ENCODE data around the gene GREB1.

GREB1 gene

DNA sequence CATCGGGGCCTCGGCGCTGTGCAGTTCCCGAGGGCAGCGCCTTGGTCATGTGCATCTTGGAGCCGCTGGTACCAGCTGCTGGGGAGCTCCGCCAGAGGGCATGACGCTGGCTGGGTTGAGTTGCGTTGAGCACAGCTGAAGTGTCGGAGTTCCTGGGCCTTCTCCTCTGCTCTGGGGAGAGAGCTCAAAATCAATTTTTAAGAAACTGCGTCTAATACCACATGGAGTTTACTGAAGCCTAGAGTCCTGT, 48.7 kb downstream of the GREB1 start:
- H3K9ac ChIP-seq (ENCODE audit: low read depth, low read length), result no peak overlapping the region
- 87% methylated on average over 11 of the region's 11 CpGs for WGBS
- no peaks in the 10 kb centered on the region for H3K27me3 ChIP-seq (ENCODE audit: insufficient read depth, low read length)
- peaks cover 26% of the 10 kb centered on the region; the same call in 1 of the 2 replicates for H3K36me3 ChIP-seq (ENCODE audit: insufficient read depth, low read length)
- H3K4me3 ChIP-seq (ENCODE audit: low read length), result no peak overlapping the region
- H3K4me1 ChIP-seq (ENCODE audit: insufficient read depth, low read length), result peaks cover 11% of the 10 kb centered on the region
- H3K9me3 ChIP-seq (ENCODE audit: insufficient read depth, low read depth, low read length), result no peaks in the 10 kb centered on the region
- no peak overlapping the region for H3K27ac ChIP-seq (ENCODE audit: low read depth, low read length)

DNA sequence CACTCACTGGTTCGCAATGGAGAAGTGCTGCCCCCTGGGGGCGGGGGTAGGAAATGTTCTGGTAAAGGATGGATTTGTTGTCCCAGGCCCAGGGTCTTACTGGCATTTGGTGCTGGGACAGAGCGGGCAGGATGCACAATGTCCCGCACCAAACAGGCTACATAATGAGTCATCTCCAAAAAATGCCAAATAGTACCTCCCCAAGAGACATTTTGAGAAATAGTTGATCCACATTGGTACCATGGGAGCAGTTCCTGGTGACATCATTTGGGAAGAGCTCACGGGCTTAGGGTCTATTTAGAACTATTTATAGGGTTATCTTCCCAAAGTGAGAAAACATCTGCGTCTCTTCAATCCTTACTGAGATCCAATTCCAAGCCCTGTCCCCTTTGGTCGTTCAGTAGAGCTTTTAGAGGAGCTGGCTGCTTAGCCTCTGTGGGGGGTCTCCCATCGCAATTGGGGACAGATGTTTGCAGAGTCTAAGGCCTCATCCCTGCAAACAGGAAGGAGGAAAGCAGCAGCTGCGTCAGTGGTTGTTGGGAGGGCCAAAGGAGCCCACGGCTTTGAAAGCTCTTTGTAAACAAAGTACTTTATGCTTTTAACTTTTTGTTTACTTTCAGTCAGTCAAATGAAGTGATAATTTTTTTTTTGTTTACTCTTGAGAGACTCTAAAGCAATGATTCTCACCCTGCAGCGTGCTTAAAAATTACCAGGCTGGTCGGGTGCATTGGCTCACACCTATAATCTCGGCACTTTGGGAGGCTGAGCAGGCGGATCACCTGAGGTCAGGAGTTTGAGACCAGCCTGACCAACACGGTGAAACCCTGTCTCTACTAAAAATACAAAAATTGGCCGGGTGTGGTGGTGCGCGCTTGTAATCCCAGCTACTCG, 49.3 kb downstream of the GREB1 start:
- no peaks in the 10 kb centered on the region for H3K9me3 ChIP-seq (ENCODE audit: insufficient read depth, low read depth, low read length)
- peaks cover 11% of the 10 kb centered on the region for H3K4me1 ChIP-seq (ENCODE audit: insufficient read depth, low read length)
- H3K4me3 ChIP-seq (ENCODE audit: low read length), result no peak overlapping the region
- no peak overlapping the region; the same call in 1 of the 2 replicates for H3K27ac ChIP-seq (ENCODE audit: low read depth, low read length)
- no peaks in the 10 kb centered on the region for H3K27me3 ChIP-seq (ENCODE audit: insufficient read depth, low read length)
- peaks cover 26% of the 10 kb centered on the region; the same call in 1 of the 2 replicates for H3K36me3 ChIP-seq (ENCODE audit: insufficient read depth, low read length)
- H3K9ac ChIP-seq (ENCODE audit: low read depth, low read length), result no peak overlapping the region
- WGBS, result 49% methylated on average over 19 of the region's 19 CpGs

DNA sequence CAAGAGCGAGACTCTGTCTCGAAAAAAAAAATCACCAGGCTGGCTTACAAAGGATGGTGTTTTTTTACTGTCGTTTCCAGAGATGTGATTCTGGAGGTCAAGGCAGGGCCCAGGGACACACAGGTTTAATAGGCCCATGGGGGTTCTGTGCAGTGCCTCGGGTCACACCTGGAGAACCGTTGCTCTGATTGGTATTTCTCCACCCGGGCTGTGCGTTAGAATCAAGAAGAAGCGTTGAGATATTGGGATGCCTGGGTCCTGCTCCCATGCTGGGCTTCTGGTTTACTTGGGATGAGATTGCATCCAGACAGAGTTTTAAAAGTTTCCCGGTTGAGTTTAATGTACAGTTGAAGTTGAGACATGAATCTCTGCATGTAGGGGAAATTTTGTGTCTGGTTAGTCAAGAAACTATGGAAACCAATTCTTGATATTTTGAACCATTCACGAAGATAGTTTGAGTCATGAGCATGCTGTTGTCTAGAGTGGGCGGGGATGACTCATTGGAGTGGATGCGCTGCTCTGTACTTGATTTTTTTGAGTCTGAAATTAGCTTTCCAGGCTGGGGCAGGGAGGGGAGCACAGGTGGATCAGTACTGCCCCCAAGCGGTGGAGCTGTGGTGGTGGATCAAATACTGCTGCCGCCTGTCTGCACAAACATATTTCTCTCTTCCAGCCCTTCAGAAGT, 50.1 kb downstream of the GREB1 start:
- no peak overlapping the region; the same call in 1 of the 2 replicates for H3K27ac ChIP-seq (ENCODE audit: low read depth, low read length)
- H3K36me3 ChIP-seq (ENCODE audit: insufficient read depth, low read length), result peaks cover 18% of the 10 kb centered on the region; the same call in 1 of the 2 replicates
- WGBS, result 71% methylated on average over 13 of the region's 14 CpGs

GRCh38 chr2:11584525-11585056, 50.7 kb downstream of the GREB1 start:
- Histone ChIP-seq H3K9ac (ENCODE audit: low read depth, low read length) (no peak overlapping the region), H3K4me1 (ENCODE audit: insufficient read depth, low read length) (peaks cover 11% of the 10 kb centered on the region), H3K27me3 (ENCODE audit: insufficient read depth, low read length) (no peaks in the 10 kb centered on the region), H3K4me3 (ENCODE audit: low read length) (no peak overlapping the region), H3K9me3 (ENCODE audit: insufficient read depth, low read depth, low read length) (no peaks in the 10 kb centered on the region), H3K27ac (ENCODE audit: low read depth, low read length) (no peak overlapping the region), H3K36me3 (ENCODE audit: insufficient read depth, low read length) (peaks cover 12% of the 10 kb centered on the region; the same call in 1 of the 2 replicates)
- whole genome bisulfite sequencing, result 90% methylated on average over 17 of the region's 18 CpGs

More for the DNA sequence above, 50.1 kb downstream of the GREB1 start:
- Histone ChIP-seq H3K9me3 (ENCODE audit: insufficient read depth, low read depth, low read length) (no peaks in the 10 kb centered on the region), H3K4me3 (ENCODE audit: low read length) (no peak overlapping the region), H3K4me1 (ENCODE audit: insufficient read depth, low read length) (peaks cover 11% of the 10 kb centered on the region), H3K27me3 (ENCODE audit: insufficient read depth, low read length) (no peaks in the 10 kb centered on the region), H3K9ac (ENCODE audit: low read depth, low read length) (no peak overlapping the region)

DNA sequence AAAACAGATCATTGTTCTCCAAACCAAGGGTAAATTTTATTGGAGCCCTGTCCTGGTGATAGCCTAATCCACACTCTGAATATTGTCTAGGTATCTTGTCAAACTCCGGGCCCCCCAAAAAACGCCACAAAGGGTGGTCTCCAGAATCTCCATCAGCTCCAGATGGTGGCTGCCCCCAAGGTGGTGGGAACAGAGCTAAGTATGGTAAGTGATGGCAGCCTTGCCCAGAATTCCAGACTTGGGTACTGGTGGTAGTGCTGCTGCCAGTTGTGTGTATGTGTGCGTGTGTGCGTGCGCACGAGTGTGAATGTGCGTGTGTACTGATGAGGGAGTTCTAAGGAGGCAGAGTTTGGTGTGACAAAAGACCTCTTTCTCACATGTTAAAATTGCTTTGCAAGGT, 51.2 kb downstream of the GREB1 start:
- WGBS, result 97% methylated on average over 7 of the region's 7 CpGs

GRCh38 chr2:11588228-11589110, 54.6 kb downstream of the GREB1 start:
- peaks cover 10% of the 10 kb centered on the region; the same call in 1 of the 2 replicates for H3K36me3 ChIP-seq (ENCODE audit: insufficient read depth, low read length)
- H3K9me3 ChIP-seq (ENCODE audit: insufficient read depth, low read depth, low read length), result no peaks in the 10 kb centered on the region
- no peak overlapping the region for H3K27ac ChIP-seq (ENCODE audit: low read depth, low read length)
- WGBS, result 95% methylated on average over 21 of the region's 21 CpGs
- H3K27me3 ChIP-seq (ENCODE audit: insufficient read depth, low read length), result no peaks in the 10 kb centered on the region
- no peak overlapping the region for H3K4me3 ChIP-seq (ENCODE audit: low read length)
- H3K9ac ChIP-seq (ENCODE audit: low read depth, low read length), result no peak overlapping the region
- peaks cover 5% of the 10 kb centered on the region; the same call in 1 of the 2 replicates for H3K4me1 ChIP-seq (ENCODE audit: insufficient read depth, low read length)

More for the DNA sequence above, 51.2 kb downstream of the GREB1 start:
- Histone ChIP-seq H3K4me1 (ENCODE audit: insufficient read depth, low read length) (peaks cover 11% of the 10 kb centered on the region), H3K27ac (ENCODE audit: low read depth, low read length) (no peak overlapping the region), H3K9ac (ENCODE audit: low read depth, low read length) (no peak overlapping the region), H3K4me3 (ENCODE audit: low read length) (no peak overlapping the region), H3K9me3 (ENCODE audit: insufficient read depth, low read depth, low read length) (no peaks in the 10 kb centered on the region), H3K36me3 (ENCODE audit: insufficient read depth, low read length) (peaks cover 12% of the 10 kb centered on the region; the same call in 1 of the 2 replicates), H3K27me3 (ENCODE audit: insufficient read depth, low read length) (no peaks in the 10 kb centered on the region)

DNA sequence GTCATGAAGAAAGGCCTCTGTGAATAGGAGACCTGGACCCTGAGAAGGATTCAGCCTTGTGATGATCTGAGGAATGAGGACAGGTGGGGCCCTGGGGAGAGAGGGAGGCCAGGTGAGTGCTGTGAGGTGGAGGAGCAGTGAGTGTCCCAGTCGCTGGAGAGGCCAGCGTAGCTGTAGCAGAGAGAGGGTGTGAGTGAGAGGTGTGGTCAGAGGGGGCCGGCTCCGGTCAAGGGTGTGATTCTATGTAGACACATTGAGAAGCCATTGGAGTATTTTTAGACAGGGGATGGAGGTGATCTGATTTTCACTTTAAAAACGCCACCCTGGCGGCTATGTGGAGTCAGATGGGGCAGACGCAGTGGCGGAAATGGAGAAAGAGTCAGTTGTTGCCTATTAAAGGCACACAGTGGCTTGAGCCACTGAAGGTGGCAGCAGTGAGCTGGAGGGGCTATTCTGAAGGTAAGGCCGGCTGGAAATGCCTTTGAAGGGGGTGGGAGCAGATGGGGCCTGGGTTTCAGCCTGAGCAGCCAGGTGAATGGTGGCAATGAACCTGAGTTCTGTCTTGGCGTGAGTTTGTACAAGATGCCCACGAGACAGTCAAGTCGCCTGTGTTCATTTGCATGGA, 55.6 kb downstream of the GREB1 start:
- no peaks in the 10 kb centered on the region for H3K4me1 ChIP-seq (ENCODE audit: insufficient read depth, low read length)
- H3K36me3 ChIP-seq (ENCODE audit: insufficient read depth, low read length), result peaks cover 10% of the 10 kb centered on the region; the same call in 1 of the 2 replicates
- H3K27me3 ChIP-seq (ENCODE audit: insufficient read depth, low read length), result no peaks in the 10 kb centered on the region
- H3K27ac ChIP-seq (ENCODE audit: low read depth, low read length), result no peak overlapping the region
- 89% methylated on average over 12 of the region's 12 CpGs for WGBS
- no peaks in the 10 kb centered on the region for H3K9me3 ChIP-seq (ENCODE audit: insufficient read depth, low read depth, low read length)
- H3K4me3 ChIP-seq (ENCODE audit: low read length), result no peak overlapping the region
- H3K9ac ChIP-seq (ENCODE audit: low read depth, low read length), result no peak overlapping the region

DNA sequence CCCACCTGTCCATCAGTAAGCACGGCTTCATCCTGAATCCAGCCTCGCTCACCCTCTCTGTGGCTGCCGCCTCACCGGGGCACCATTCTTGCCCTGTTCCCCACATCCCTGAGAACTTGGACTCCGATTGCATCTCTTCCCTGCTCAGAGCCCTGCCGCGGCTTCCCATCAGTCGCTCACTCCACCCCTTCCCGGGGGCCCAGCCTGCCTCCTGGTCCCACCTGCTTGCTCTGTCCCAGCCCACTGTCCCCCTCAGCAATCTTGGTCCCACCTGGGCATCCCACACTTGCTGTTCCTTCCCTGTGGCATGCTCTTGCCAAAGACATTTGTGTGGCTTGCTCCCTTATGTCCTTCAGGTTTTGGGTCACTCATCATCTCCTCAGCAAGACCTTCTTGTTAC, 56.3 kb downstream of the GREB1 start:
- Histone ChIP-seq H3K4me1 (ENCODE audit: insufficient read depth, low read length) (no peaks in the 10 kb centered on the region), H3K27ac (ENCODE audit: low read depth, low read length) (no peak overlapping the region), H3K36me3 (ENCODE audit: insufficient read depth, low read length) (peaks cover 14% of the 10 kb centered on the region), H3K27me3 (ENCODE audit: insufficient read depth, low read length) (no peaks in the 10 kb centered on the region), H3K9me3 (ENCODE audit: insufficient read depth, low read depth, low read length) (no peaks in the 10 kb centered on the region), H3K4me3 (ENCODE audit: low read length) (no peak overlapping the region), H3K9ac (ENCODE audit: low read depth, low read length) (no peak overlapping the region)
- 95% methylated on average over 9 of the region's 9 CpGs for WGBS

GRCh38 chr2:11591091-11591490, 57.2 kb downstream of the GREB1 start:
- H3K9ac ChIP-seq (ENCODE audit: low read depth, low read length), result no peak overlapping the region
- peaks cover 17% of the 10 kb centered on the region for H3K36me3 ChIP-seq (ENCODE audit: insufficient read depth, low read length)
- H3K4me1 ChIP-seq (ENCODE audit: insufficient read depth, low read length), result no peaks in the 10 kb centered on the region
- WGBS, result 92% methylated on average over 7 of the region's 8 CpGs
- no peak overlapping the region for H3K27ac ChIP-seq (ENCODE audit: low read depth, low read length)
- no peak overlapping the region for H3K4me3 ChIP-seq (ENCODE audit: low read length)
- no peaks in the 10 kb centered on the region for H3K9me3 ChIP-seq (ENCODE audit: insufficient read depth, low read depth, low read length)
- H3K27me3 ChIP-seq (ENCODE audit: insufficient read depth, low read length), result no peaks in the 10 kb centered on the region

Measured in HUES64 (cell line).